Measurements from ENCODE around the gene OLFML1. TPM values are rescaled to one million over a fixed set of nuclear protein-coding genes. Genes with fewer than 3 reads are reported as not detected.

OLFML1 gene
- total RNA-seq, 1 experiment from 2014 or later: 54.5 TPM

- DNase-seq (ENCODE audit: low spot score): no peak
- in situ Hi-C loops (cut with HindIII; ENCODE audit: low sequenced_read_pairs): no loop called here
Measured at GRCh38 chr11:7545611-7546010, 60.3 kb downstream of the OLFML1 start.

GRCh38 chr11:7546324-7546791 is 61.1 kb downstream of the OLFML1 start:
- DNase-seq (ENCODE audit: low spot score): no peak
- in situ Hi-C loops (cut with HindIII; ENCODE audit: low sequenced_read_pairs): no loop called here

GRCh38 chr11:7547687-7548086 is 62.4 kb downstream of the OLFML1 start:
- DNase-seq (ENCODE audit: low spot score): no peak
- in situ Hi-C loops (cut with HindIII; ENCODE audit: low sequenced_read_pairs): no loop called here

GRCh38 chr11:7548659-7549274 is 63.5 kb downstream of the OLFML1 start:
- in situ Hi-C loops (cut with HindIII; ENCODE audit: low sequenced_read_pairs): no loop called here
- DNase-seq (ENCODE audit: low spot score): no peak

- in situ Hi-C loops (cut with HindIII; ENCODE audit: low sequenced_read_pairs): no loop called here
- no peak for DNase-seq (ENCODE audit: low spot score)
Measured at GRCh38 chr11:7549681-7550080, 64.4 kb downstream of the OLFML1 start.

GRCh38 chr11:7551571-7551970 is 66.3 kb downstream of the OLFML1 start:
- in situ Hi-C loops (cut with HindIII; ENCODE audit: low sequenced_read_pairs): no loop called here
- DNase-seq (ENCODE audit: low spot score): no peak

GRCh38 chr11:7552666-7553065 is 67.4 kb downstream of the OLFML1 start:
- in situ Hi-C loops (cut with HindIII; ENCODE audit: low sequenced_read_pairs): no loop called here
- DNase-seq (ENCODE audit: low spot score): no peak

GRCh38 chr11:7555052-7555699 is 69.9 kb downstream of the OLFML1 start:
- peak; percentile 45 for DNase-seq (ENCODE audit: low spot score)
- in situ Hi-C loops (cut with HindIII; ENCODE audit: low sequenced_read_pairs): no loop called here

GRCh38 chr11:7558046-7558445 is 72.7 kb downstream of the OLFML1 start:
- in situ Hi-C loops (cut with HindIII; ENCODE audit: low sequenced_read_pairs): no loop called here
- DNase-seq (ENCODE audit: low spot score): no peak

GRCh38 chr11:7559398-7560283 is 74.3 kb downstream of the OLFML1 start:
- in situ Hi-C loops (cut with HindIII; ENCODE audit: low sequenced_read_pairs): no loop called here
- no peak for DNase-seq (ENCODE audit: low spot score)

Other genes starting within 250 kb of the OLFML1 start
- 1.3 and 2.0 TPM in 2 replicates for gene SYT9, start 233.6 kb upstream of the OLFML1 start, total RNA-seq (2014; rRNA removed; shearing (Covaris generic))
- 12.4 and 24.2 TPM in 2 replicates for gene PPFIBP2, start 28.5 kb downstream of the OLFML1 start, total RNA-seq (2014; rRNA removed; shearing (Covaris generic))
- gene CYB5R2, start 188.0 kb downstream of the OLFML1 start, total RNA-seq (2014; rRNA removed; shearing (Covaris generic)): 7.7 and 9.0 TPM in 2 replicates
- gene OVCH2, start 221.0 kb downstream of the OLFML1 start, total RNA-seq (2014; rRNA removed; shearing (Covaris generic)): 8.3 and 10.7 TPM in 2 replicates